GM12873 (cell line): Measurements from ENCODE around the gene HIF3A.

Experiments used
- TF ChIP-seq, protein P1 (sequence below): IDR thresholded peaks from 2 replicates; pipeline ENCODE4 v1.5.1; 2012; ENCODE audit warnings: low read depth, mild to moderate bottlenecking, moderate library complexity, low read length, control low read depth; ENCODE audit not compliant: insufficient read depth; ENCODE audit errors: missing control alignments

The HIF3A gene

DNA sequence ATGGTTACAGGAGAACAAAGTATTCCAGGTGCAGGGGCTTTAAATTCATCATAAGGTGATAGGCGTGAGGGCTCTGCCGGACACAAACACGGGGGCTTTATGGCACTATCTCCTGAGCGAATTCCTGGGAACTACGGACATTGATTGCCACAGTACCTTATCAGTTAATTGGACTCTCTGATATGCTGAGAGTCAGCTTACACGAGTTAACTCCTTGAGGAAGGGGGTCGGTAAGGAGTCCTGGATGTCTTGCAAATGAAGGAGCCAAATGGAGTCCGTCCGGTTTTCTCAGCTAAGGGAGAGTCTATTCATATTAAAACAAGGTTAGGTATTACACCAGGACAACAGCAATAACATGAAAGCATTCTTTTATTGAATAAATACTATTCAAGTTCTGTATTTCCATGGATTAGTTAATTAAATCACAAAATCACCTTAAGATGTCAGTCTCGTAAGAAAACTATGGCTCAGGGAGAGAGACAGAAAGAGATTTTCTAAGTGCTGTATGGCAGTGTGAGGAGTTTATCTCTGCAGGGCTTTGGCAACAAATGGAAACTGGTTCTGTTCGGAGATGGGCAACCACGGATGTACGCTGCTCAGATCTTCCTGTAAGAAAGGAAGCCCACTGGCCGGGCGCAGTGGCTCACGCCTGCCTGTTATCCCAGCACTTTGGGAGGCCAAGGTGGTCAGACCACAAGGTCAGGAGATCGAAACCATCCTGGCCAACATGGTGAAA lies 26.2 kb upstream of the HIF3A start:
- TF ChIP-seq, protein P1, sequence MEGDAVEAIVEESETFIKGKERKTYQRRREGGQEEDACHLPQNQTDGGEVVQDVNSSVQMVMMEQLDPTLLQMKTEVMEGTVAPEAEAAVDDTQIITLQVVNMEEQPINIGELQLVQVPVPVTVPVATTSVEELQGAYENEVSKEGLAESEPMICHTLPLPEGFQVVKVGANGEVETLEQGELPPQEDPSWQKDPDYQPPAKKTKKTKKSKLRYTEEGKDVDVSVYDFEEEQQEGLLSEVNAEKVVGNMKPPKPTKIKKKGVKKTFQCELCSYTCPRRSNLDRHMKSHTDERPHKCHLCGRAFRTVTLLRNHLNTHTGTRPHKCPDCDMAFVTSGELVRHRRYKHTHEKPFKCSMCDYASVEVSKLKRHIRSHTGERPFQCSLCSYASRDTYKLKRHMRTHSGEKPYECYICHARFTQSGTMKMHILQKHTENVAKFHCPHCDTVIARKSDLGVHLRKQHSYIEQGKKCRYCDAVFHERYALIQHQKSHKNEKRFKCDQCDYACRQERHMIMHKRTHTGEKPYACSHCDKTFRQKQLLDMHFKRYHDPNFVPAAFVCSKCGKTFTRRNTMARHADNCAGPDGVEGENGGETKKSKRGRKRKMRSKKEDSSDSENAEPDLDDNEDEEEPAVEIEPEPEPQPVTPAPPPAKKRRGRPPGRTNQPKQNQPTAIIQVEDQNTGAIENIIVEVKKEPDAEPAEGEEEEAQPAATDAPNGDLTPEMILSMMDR = no peak

DNA sequence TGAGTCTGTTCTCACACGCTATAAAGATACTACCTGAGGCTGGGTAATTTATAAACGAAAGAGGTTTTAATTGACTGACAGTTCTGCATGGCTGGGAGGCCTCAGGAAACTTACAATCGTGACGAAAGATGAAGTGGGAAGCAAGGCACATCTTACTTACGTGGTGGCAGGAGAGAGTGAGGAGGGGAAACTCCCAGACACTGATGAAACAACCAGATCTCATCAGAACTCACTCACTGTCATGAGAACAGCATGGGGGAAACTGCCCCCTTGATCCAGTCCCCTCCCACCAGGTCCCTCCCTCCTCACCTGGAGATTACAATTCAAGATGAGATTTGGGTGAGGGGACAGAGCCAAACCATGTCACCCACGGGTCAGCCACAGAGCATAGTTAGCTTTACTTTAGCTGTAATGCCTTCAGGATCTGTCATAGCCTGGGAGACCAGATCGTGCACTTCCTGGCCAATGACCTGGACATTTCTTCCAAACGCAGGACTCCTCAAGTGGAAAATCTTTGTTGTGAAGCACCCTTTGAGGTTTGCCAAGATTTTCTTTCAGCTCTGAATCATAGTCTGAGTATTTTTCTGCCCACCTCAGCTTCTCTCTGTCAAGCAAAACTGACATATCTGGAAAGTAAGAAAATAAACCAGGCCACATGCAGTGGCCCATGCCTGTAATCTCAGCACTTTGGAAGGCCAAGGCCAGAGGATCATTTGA lies 25.2 kb upstream of the HIF3A start:
- TF ChIP-seq, protein P1 = no peak

GRCh38 chr19:46279177-46279576 lies 17.7 kb upstream of the HIF3A start:
- TF ChIP-seq, protein P1 = no peak

- TF ChIP-seq, protein P1 = no peak
Observed at GRCh38 chr19:46283771-46284170, 13.1 kb upstream of the HIF3A start.

GRCh38 chr19:46284635-46285034 lies 12.2 kb upstream of the HIF3A start:
- TF ChIP-seq, protein P1 = no peak

DNA sequence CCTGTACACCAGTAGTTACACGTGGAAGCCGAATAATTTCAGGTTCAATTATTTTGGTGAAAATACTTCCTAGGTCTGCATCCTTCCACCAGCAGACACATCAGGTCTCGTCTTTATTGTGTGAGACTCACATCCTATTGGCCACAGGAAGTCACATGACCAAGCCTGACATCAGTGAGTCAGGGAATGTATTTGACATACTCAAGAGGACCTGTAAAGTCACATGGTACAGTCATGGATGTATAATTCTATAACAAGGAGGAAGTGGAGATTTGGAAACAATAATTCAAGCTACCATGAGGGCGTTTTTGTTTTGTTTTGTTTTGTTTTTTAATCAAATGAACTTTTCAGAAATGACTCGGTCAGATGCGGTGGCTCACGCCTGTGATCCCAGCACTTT lies 9.3 kb upstream of the HIF3A start:
- TF ChIP-seq, protein P1 = no peak

- TF ChIP-seq, protein P1 = no peak
Observed at GRCh38 chr19:46288896-46289588, 7.8 kb upstream of the HIF3A start.
